GM12878 (cell line): ENCODE measurements around the gene ZBED3. TPM values are rescaled to one million over a fixed set of nuclear protein-coding genes. Genes with fewer than 3 reads are reported as not detected.

Experiments
- ATAC-seq: fragments of 200-7000 bp; cut with Tn5 transposase; 3 replicates; pipeline ENCODE4 v1.9.1; 2020; ENCODE audit warnings: mild to moderate bottlenecking, moderate library complexity
- BruUV-seq: library from RNA; stranded (reverse); fragments of 400-500 nt; replicated peaks from 2 replicates; lab custom pipeline; 2021; lab: Mats Ljungman, UMichigan
- CTCF ChIA-PET: fragments of 300-600 bp; sonication (Branson Sonifier 250); formaldehyde crosslinking; extraction: SDS; loops from one replicate; lab custom pipeline; 2021; ENCODE audit warnings: inconsistent platforms; lab: Yijun Ruan, JAX
- POLR2A ChIA-PET: fragments of 350-600 bp; formaldehyde crosslinking; extraction: SDS; loops from one replicate; lab custom pipeline; 2021; ENCODE audit warnings: inconsistent platforms; lab: Charles Lee
- RAD21 ChIA-PET: fragments of 300-600 bp; sonication (Branson Sonifier 250); formaldehyde crosslinking; loops from one replicate; lab custom pipeline; 2023; ENCODE audit warnings: antibody characterized with exemption; ENCODE audit not compliant: unreplicated experiment; lab: Charles Lee
- SMC1A ChIA-PET: fragments of 300-600 bp; sonication (Branson Sonifier 250); formaldehyde crosslinking; loops from one replicate; lab custom pipeline; 2023; ENCODE audit not compliant: unreplicated experiment, uncharacterized antibody; lab: Charles Lee
- DNase-seq: peaks from one replicate; pipeline ENCODE4 v3.0.0-alpha.2; 2011; ENCODE audit warnings: low read depth, low spot score
- FAIRE-seq: peaks from 3 replicates; lab custom pipeline; 2011; peaks lifted over from hg19 to GRCh38; lab: Jason Lieb, UNC
- H2AFZ ChIP-seq: 2 replicates; pipeline ENCODE4 v1.6.0; 2011; ENCODE audit warnings: low read depth, low read length, control low read depth; ENCODE audit not compliant: control insufficient read depth
- H3K27ac ChIP-seq: 2 replicates; pipeline ENCODE4 v1.5.1; 2011; ENCODE audit warnings: control low read depth; ENCODE audit not compliant: control insufficient read depth, insufficient read depth
- H3K27me3 ChIP-seq, 2 experiments: replicated peaks in 1 of 2; 2 replicates each; pipeline versions ENCODE4 v1.6.0 to v1.6.1; 2011; ENCODE audit warnings: low read length in 1 of 2; ENCODE audit not compliant: control insufficient read depth in 2 of 2, insufficient read depth in 2 of 2
- H3K36me3 ChIP-seq, 2 experiments: 2 replicates each; pipeline ENCODE4 v1.5.1; 2011; ENCODE audit warnings: low read length in 1 of 2; ENCODE audit not compliant: control insufficient read depth in 2 of 2, insufficient read depth in 2 of 2
- H3K4me1 ChIP-seq: 2 replicates; pipeline ENCODE4 v1.6.1; 2011; ENCODE audit warnings: mild to moderate bottlenecking, low read length, moderate library complexity, mixed read lengths; ENCODE audit not compliant: control insufficient read depth, insufficient read depth
- H3K4me2 ChIP-seq: 2 replicates; pipeline ENCODE4 v1.6.0; 2011; ENCODE audit warnings: control low read depth; ENCODE audit not compliant: control insufficient read depth, insufficient read depth
- H3K4me3 ChIP-seq: fragments of 200-600 bp; sonication (generic); 2 replicates; pipeline ENCODE4 v1.5.1; 2016
- H3K79me2 ChIP-seq: 2 replicates; pipeline ENCODE4 v1.6.0; 2011; ENCODE audit warnings: low read length; ENCODE audit not compliant: control insufficient read depth, insufficient read depth
- H3K9ac ChIP-seq: 2 replicates; pipeline ENCODE4 v1.8.0; 2011; ENCODE audit warnings: low read length, control low read depth, mixed read lengths; ENCODE audit not compliant: control insufficient read depth, insufficient read depth
- H3K9me3 ChIP-seq: replicated peaks from 3 replicates; pipeline ENCODE4 v1.5.1; 2011; ENCODE audit warnings: mild to moderate bottlenecking, low read length; ENCODE audit not compliant: control insufficient read depth, insufficient read depth
- H4K20me1 ChIP-seq: 2 replicates; pipeline ENCODE4 v1.6.0; 2011; ENCODE audit not compliant: control insufficient read depth, insufficient read depth
- IKZF1 ChIP-seq: fragments of 450-650 bp; conservative IDR thresholded peaks from 2 replicates; pipeline ENCODE4 v1.6.1; 2017; ENCODE audit warnings: antibody characterized with exemption, mild to moderate bottlenecking
- MEF2B ChIP-seq: fragments of 450-650 bp; IDR thresholded peaks from 2 replicates; pipeline ENCODE4 v1.6.1; 2018; ENCODE audit warnings: mild to moderate bottlenecking, moderate library complexity; ENCODE audit not compliant: partially characterized antibody, poor library complexity, severe bottlenecking
- NFXL1 ChIP-seq: fragments of 450-650 bp; IDR thresholded peaks from 2 replicates; pipeline ENCODE4 v1.6.1; 2017; ENCODE audit warnings: antibody characterized with exemption, mild to moderate bottlenecking, borderline replicate concordance
- RAD51 ChIP-seq: fragments of 450-650 bp; IDR thresholded peaks from 2 replicates; pipeline ENCODE4 v1.6.1; 2016; ENCODE audit warnings: moderate library complexity, mild to moderate bottlenecking, inconsistent platforms
- WGBS: methylation state at CpG from one replicate; pipeline ENCODE4 v1.1.6; 2016; ENCODE audit warnings: low lambda C conversion rate; ENCODE audit not compliant: insufficient replicate concordance, insufficient coverage; ENCODE audit errors: missing lambda C conversion rate; 5-methylcytosine and 5-hydroxymethylcytosine counted together
- in situ Hi-C: fragments of 300-500 bp; cut with MboI; formaldehyde crosslinking; loops from 9 replicates; pipeline ENCODE4 v1.14.3; 2018; ENCODE audit warnings: mixed read lengths
- intact Hi-C: fragments of 100-400 bp; cut with micrococcal nuclease; formaldehyde crosslinking; loops from one replicate; pipeline ENCODE4 v1.14.2; 2022; ENCODE audit not compliant: unreplicated experiment
- polyA plus RNA-seq, 11 experiments: library from polyadenylated mRNA; depleted of rRNA in 4 of 11; unstranded in 6 of 11; stranded (reverse) in 5 of 11; fragments of >200 nt; fragmentation: Nextera tagmentation in 4 of 11; fragmentation: Illumina TruSeq in 1 of 11; extraction: Ambion mirVana in 4 of 11; extraction: Trizol in 1 of 11; gene quantifications; 1 replicate in 1 of 11; 2 replicates in 10 of 11; pipeline versions ENCODE4 v1.2.1 to v1.2.3, GENCODE V29; 2011 to 2016; ENCODE audit warnings: inconsistent platforms in 2 of 11, missing spikeins in 2 of 11, low read depth in 1 of 11
- total RNA-seq, 4 experiments: library from RNA; depleted of rRNA in 3 of 4; stranded (reverse); fragments of >200 nt in 3 of 4; fragmentation: Illumina TruSeq in 1 of 4; extraction: Trizol in 1 of 4; gene quantifications; 2 replicates each; pipeline versions ENCODE4 v1.2.1 to v1.2.3, GENCODE V29; 2013 to 2021

Gene ZBED3
- total and polyA plus RNA-seq, 10 of the 15 experiments (the other 5 are each of a cell fraction or from before 2014, with no cell fraction given) = 1.0 to 16.9 (median 2.5) TPM

GRCh38 chr5:77074745-77075144, 12.3 kb downstream of the ZBED3 start:
- RAD21 ChIA-PET = interaction anchor here (1.1 kb wide), 1 partner anchor 205 kb away, joined by 3 read pairs; no protein-coding TSS in a partner anchor
- Histone ChIP-seq H2AFZ (no peak overlapping the region), H3K27me3 (no peaks in the 10 kb centered on the region)
- 96% methylated on average over 4 of the region's 4 CpGs for WGBS
- SMC1A ChIA-PET = no interaction called here
- intact Hi-C loops = no loop called here
- TF ChIP-seq NFXL1 = no peak
- TF ChIP-seq RAD51 = no peak
- no peak for TF ChIP-seq IKZF1
- TF ChIP-seq, all 136 proteins: peak for 0
- no peak overlapping the region for H3K4me2 ChIP-seq
- peaks cover 0 to 2% of the 10 kb centered on the region in 2 experiments; a peak in 2 of 4 replicates for H3K36me3 ChIP-seq
- H4K20me1 ChIP-seq = no peaks in the 10 kb centered on the region
- BruUV-seq = no TSS peak
- no peak for ATAC-seq
- POLR2A ChIA-PET = interaction anchor here (0.6 kb wide), 1 partner anchor 542 kb away, joined by 4 read pairs; no protein-coding TSS in a partner anchor
- no peaks in the 10 kb centered on the region for H3K79me2 ChIP-seq
- no peak overlapping the region for H3K4me3 ChIP-seq
- no peak for DNase-seq
- H3K4me1 ChIP-seq = 0 out of 2 replicates have a peak, but pooled peaks cover 3% of the 10 kb centered on the region
- H3K9me3 ChIP-seq = no peaks in the 10 kb centered on the region
- CTCF ChIA-PET = interaction anchor here (0.7 to 2.2 kb wide), 2 partner anchors 12 to 587 kb away, joined by 3 to 5 read pairs; partner anchors contain the start of gene ZBED3
- H3K27ac ChIP-seq = no peak overlapping the region
- in situ Hi-C loops = loop anchor here (5.0 kb wide), 1 partner anchor 202 kb away; no protein-coding TSS in a partner anchor
- no peak for FAIRE-seq
- H3K9ac ChIP-seq = no peak overlapping the region

- ATAC-seq (no peak), DNase-seq (no peak), FAIRE-seq (no peak)
- ChIA-PET CTCF (interaction anchor here (2.2 kb wide), 1 partner anchor 13 kb away, joined by 5 read pairs; the partner anchor contains the start of gene ZBED3), SMC1A (interaction anchor here (0.6 kb wide), 1 partner anchor 1203 kb away, joined by 3 read pairs; no protein-coding TSS in a partner anchor), RAD21 (no interaction called here), POLR2A (no interaction called here)
- 0 out of 2 replicates have a peak, but pooled peaks cover 3% of the 10 kb centered on the region for H3K4me1 ChIP-seq
- in situ Hi-C loops = no loop called here
- intact Hi-C loops = no loop called here
- no peaks in the 10 kb centered on the region; the same call in 2 of the 3 replicates for H3K9me3 ChIP-seq
- no peaks in the 10 kb centered on the region for H3K27me3 ChIP-seq
- no peak overlapping the region for H3K9ac ChIP-seq
- H3K4me2 ChIP-seq = no peak overlapping the region
- BruUV-seq = no TSS peak
- no peaks in the 10 kb centered on the region for H3K79me2 ChIP-seq
- no peak overlapping the region for H3K27ac ChIP-seq
- H3K36me3 ChIP-seq = peaks cover 0 to 2% of the 10 kb centered on the region in 2 experiments; a peak in 2 of 4 replicates
- no peaks in the 10 kb centered on the region for H4K20me1 ChIP-seq
- H2AFZ ChIP-seq = no peak overlapping the region
- WGBS = 100% methylated on average over 2 of the region's 2 CpGs
- no peak overlapping the region for H3K4me3 ChIP-seq
- TF ChIP-seq MEF2B = no peak
Measured at GRCh38 chr5:77073667-77074066, 13.4 kb downstream of the ZBED3 start.
